Suprapubic skin (tissue), 4 donors: ENCODE measurements around the gene C1orf167. TPM values are rescaled to one million over a fixed set of nuclear protein-coding genes. Genes with fewer than 3 reads are reported as not detected.
A peak's percentile ranks its signal among the peaks of the same experiment; 100 is the strongest.

Experiments
- DNase-seq, 2 donors: peaks; one replicate each; pipeline ENCODE4 v3.0.0-alpha.2; 2019; ENCODE audit warnings: low spot score in 2 of 2
- H3K27ac ChIP-seq: fragments of 200-600 bp; sonication (generic); one replicate; pipeline ENCODE4 v1.5.1; 2019
- H3K27me3 ChIP-seq: fragments of 200-600 bp; sonication (generic); one replicate; pipeline ENCODE4 v1.5.1; 2019
- H3K36me3 ChIP-seq: fragments of 200-600 bp; sonication (generic); one replicate; pipeline ENCODE4 v1.5.1; 2019
- H3K4me1 ChIP-seq: fragments of 200-600 bp; sonication (generic); one replicate; pipeline ENCODE4 v1.5.1; 2019
- H3K4me3 ChIP-seq: fragments of 200-600 bp; sonication (generic); one replicate; pipeline ENCODE4 v1.5.1; 2019; ENCODE audit warnings: mild to moderate bottlenecking
- H3K9me3 ChIP-seq: fragments of 200-600 bp; sonication (generic); one replicate; pipeline ENCODE4 v1.5.1; 2019
- EP300 ChIP-seq: sonication (generic); formaldehyde crosslinking; IDR thresholded peaks from one replicate; pipeline ENCODE4 v1.6.1; 2017; ENCODE audit warnings: antibody characterized with exemption
- POLR2A ChIP-seq, 2 donors: fragments of 450-650 bp; IDR thresholded peaks; one replicate each; pipeline ENCODE4 v1.6.1; 2017; ENCODE audit warnings: antibody characterized with exemption in 2 of 2, mild to moderate bottlenecking in 2 of 2, moderate library complexity in 2 of 2
- POLR2AphosphoS5 ChIP-seq, 3 donors: sonication (generic); formaldehyde crosslinking; IDR thresholded peaks; one replicate each; pipeline ENCODE4 v1.6.1; 2017; ENCODE audit warnings: antibody characterized with exemption in 3 of 3
- WGBS: methylation state at CpG from one replicate; pipeline ENCODE4 v1.1.5; 2018; 5-methylcytosine and 5-hydroxymethylcytosine counted together
- total RNA-seq, 4 donors: library from RNA; depleted of rRNA; stranded (reverse); fragments of >200 nt; gene quantifications; one replicate each; pipeline ENCODE4 v1.1.0, GENCODE V29; 2016
- TF ChIP-seq, protein P1 (sequence below), 2 donors: fragments of 200-600 bp in 1 of 2; fragments of 450-650 bp in 1 of 2; sonication (generic) in 1 of 2; IDR thresholded peaks; one replicate each; pipeline ENCODE4 v1.5.1; 2016 to 2019; ENCODE audit warnings: antibody characterized with exemption in 2 of 2, mild to moderate bottlenecking in 1 of 2, moderate library complexity in 1 of 2

Gene C1orf167
- total RNA-seq, 4 donors from 2014 or later = 1.1 to 6.1 TPM; not detected in 2

DNA sequence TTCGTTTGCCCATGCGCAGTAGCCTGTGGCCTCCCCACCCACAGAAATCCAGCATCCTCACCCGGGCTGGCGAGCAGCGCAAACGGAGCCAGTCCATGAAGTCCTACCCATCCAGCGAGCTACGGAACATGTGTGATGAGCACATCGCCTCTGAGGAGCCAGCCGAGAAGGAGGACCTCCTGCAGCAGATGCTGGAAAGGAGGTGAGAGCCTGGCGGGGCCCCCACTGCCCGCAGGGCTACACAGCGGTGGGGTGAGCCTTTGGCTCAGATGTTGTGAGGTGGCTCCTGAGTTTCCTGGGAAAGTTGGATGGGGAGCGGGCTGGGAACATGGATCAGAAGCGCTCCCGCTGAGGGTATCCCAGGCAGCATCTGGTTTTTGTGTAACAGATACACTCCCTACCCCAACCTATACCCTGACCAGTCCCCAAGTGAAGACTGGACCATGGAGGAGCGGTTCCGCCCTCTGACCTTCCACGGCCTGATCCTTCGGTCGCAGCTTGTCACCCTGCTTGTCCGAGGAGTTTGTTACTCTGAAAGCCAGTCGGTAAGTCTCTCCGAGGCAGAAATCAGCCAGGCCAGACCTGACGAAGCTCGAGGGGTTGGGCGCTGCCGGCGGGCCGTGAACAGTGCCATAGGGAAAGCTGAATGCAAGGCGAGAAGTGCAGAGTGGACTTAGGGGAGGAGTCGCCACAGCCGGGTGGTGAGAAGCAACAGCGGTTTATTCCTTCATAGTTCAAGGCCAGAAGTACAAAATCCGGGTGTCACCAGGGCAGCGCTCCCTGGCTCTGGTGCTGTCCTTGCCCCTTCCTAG, 75.2 kb downstream of the C1orf167 start:
- no peak overlapping the region for H3K4me3 ChIP-seq
- no peaks in the 10 kb centered on the region for H3K9me3 ChIP-seq
- no peaks in the 10 kb centered on the region for H3K27me3 ChIP-seq
- no peak for DNase-seq
- H3K27ac ChIP-seq = no peak overlapping the region
- H3K4me1 ChIP-seq = no peaks in the 10 kb centered on the region
- TF ChIP-seq, protein P1, sequence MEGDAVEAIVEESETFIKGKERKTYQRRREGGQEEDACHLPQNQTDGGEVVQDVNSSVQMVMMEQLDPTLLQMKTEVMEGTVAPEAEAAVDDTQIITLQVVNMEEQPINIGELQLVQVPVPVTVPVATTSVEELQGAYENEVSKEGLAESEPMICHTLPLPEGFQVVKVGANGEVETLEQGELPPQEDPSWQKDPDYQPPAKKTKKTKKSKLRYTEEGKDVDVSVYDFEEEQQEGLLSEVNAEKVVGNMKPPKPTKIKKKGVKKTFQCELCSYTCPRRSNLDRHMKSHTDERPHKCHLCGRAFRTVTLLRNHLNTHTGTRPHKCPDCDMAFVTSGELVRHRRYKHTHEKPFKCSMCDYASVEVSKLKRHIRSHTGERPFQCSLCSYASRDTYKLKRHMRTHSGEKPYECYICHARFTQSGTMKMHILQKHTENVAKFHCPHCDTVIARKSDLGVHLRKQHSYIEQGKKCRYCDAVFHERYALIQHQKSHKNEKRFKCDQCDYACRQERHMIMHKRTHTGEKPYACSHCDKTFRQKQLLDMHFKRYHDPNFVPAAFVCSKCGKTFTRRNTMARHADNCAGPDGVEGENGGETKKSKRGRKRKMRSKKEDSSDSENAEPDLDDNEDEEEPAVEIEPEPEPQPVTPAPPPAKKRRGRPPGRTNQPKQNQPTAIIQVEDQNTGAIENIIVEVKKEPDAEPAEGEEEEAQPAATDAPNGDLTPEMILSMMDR (IDR thresholded peaks at IDR 0.05) = no peak
- TF ChIP-seq POLR2A (IDR thresholded peaks at IDR 0.05) (no peak), EP300 (no peak), POLR2AphosphoS5 (IDR thresholded peaks at IDR 0.05) (no peak)
- peaks cover 100% of the 10 kb centered on the region for H3K36me3 ChIP-seq
- 84% methylated on average over 26 of the region's 36 CpGs for WGBS

DNA sequence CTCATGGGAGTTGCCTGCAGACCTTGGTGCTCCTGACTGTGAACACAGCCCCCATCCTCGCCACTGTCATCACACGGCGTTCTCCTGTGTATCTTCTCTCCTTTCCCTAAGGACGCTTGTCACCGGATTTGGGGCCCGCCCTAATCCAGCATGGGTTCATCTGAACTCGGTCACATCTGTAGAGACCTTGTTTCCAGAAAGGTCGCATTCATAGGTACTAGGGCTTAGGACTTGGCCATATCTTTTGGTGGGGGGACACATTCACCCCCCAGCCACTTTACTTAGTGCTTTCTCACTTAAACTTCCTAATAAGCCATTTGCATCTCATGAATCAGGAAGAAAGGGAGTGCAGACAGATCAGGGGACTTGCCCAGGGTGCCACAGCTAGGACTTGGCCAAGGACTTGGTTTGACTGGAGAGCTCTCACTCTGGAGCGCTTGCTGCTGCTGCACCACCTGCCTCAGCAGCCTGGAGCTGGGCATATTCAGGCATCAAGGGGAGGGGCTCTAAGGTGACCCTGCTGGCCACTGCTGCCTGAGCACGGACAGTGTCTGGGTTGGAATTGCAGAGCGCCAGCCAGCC, 75.9 kb downstream of the C1orf167 start:
- DNase-seq = no peak
- Histone ChIP-seq H3K27me3 (no peaks in the 10 kb centered on the region), H3K36me3 (peaks cover 100% of the 10 kb centered on the region), H3K4me1 (no peaks in the 10 kb centered on the region), H3K9me3 (no peaks in the 10 kb centered on the region), H3K4me3 (no peak overlapping the region), H3K27ac (no peak overlapping the region)
- TF ChIP-seq, protein P1 (IDR thresholded peaks at IDR 0.05) = no peak
- no peak for TF ChIP-seq EP300
- TF ChIP-seq POLR2A (IDR thresholded peaks at IDR 0.05) = no peak
- no peak for TF ChIP-seq POLR2AphosphoS5 (IDR thresholded peaks at IDR 0.05)
- WGBS = 85% methylated on average over 9 of the region's 11 CpGs

DNA sequence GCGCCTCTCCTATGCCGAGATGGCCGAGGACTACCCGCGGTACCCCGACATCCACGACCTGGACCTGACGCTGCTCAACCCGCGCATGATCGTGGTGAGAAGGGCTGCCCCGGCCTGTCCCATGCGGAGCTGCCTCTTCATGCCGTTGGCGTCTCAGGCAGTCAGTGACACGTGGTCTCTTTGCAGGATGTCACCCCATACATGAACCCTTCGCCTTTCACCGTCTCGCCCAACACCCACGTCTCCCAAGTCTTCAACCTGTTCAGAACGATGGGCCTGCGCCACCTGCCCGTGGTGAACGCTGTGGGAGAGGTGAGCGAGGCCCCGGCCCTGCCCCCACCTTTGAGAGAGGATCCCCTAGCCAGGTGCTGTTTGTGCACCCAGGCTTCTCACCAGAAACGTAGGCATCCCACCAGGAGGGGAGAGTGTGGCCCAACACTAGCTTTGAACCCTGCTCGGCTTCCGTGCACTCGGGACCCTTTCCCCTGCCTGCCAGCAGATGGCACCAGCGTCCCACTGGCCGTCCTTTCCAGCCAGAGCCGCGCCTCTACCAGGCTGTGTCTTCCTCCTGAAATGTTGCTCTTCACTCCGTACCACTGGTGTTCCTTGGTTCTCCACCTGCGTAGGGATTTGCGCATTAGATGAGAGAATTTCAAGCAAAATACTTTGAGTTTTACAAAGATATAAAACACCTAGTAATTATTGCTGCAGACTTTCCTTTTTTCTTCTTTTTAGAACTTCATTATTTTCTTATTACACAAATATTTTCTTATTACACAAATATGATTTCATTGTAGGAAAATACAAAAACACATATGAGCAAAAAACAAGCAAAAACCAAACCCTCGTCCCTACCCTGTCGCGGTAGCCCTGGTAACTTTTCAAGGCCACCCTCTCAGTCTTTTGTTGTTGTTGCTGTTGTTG, 76.6 kb downstream of the C1orf167 start:
- H3K4me3 ChIP-seq = no peak overlapping the region
- 60% methylated on average over 34 of the region's 40 CpGs for WGBS
- H3K9me3 ChIP-seq = no peaks in the 10 kb centered on the region
- no peaks in the 10 kb centered on the region for H3K27me3 ChIP-seq
- no peaks in the 10 kb centered on the region for H3K4me1 ChIP-seq
- no peak overlapping the region for H3K27ac ChIP-seq
- TF ChIP-seq EP300 = no peak
- TF ChIP-seq, protein P1 (IDR thresholded peaks at IDR 0.05) = peak; percentile 91 to 97
- peaks cover 99% of the 10 kb centered on the region for H3K36me3 ChIP-seq
- peak; percentile 78 to 87 for DNase-seq

Other genes with a start within 250 kb of the C1orf167 start
- gene FBXO2, start 107.8 kb upstream of the C1orf167 start, total RNA-seq = 10 to 100 TPM in 3 of 4 donors, 1 to 10 TPM in 1; 8.2 to 16.7 (median 13.5) TPM
- gene FBXO44, start 107.3 kb upstream of the C1orf167 start, total RNA-seq = 10 to 100 TPM; 17.2 to 56.3 (median 28.1) TPM
- 10 to 100 TPM; 13.7 to 21.5 (median 15.9) TPM for gene FBXO6, start 98.0 kb upstream of the C1orf167 start, total RNA-seq
- 10 to 100 TPM; 25.4 to 35.0 (median 32.7) TPM for gene MAD2L2, start 81.0 kb upstream of the C1orf167 start, total RNA-seq
- gene DRAXIN, start 70.5 kb upstream of the C1orf167 start, total RNA-seq = under 1 TPM in 3 of 4 donors, not detected in 1; 0.08 to 0.10 (median 0.08) TPM
- 10 to 100 TPM; 34.7 to 52.5 (median 47.2) TPM for gene AGTRAP, start 26.1 kb upstream of the C1orf167 start, total RNA-seq
- 10 to 100 TPM; 35.0 to 57.5 (median 39.7) TPM for gene MTHFR, start 43.8 kb downstream of the C1orf167 start, total RNA-seq
- gene CLCN6, start 44.0 kb downstream of the C1orf167 start, total RNA-seq = 10 to 100 TPM in 2 of 4 donors, 1 to 10 TPM in 2; 6.2 to 22.5 (median 10.2) TPM
- gene NPPA, start 85.6 kb downstream of the C1orf167 start, total RNA-seq = not detected
- gene NPPB, start 96.8 kb downstream of the C1orf167 start, total RNA-seq = not detected
- 10 to 100 TPM; 59.5 to 98.4 (median 78.8) TPM for gene KIAA2013, start 164.2 kb downstream of the C1orf167 start, total RNA-seq
- 10 to 100 TPM; 26.7 to 47.6 (median 37.7) TPM for gene PLOD1, start 172.5 kb downstream of the C1orf167 start, total RNA-seq
- gene MFN2, start 218.3 kb downstream of the C1orf167 start, total RNA-seq = 100 to 1,000 TPM; 106 to 146 (median 124) TPM